ENCODE results near the gene RAE1. TPM values are rescaled to one million over a fixed set of nuclear protein-coding genes. Genes with fewer than 3 reads are reported as not detected.
A peak's percentile ranks its signal among the peaks of the same experiment; 100 is the strongest.

RAE1 gene
- polyA plus RNA-seq, 3 donors from 2014 or later: 35.7 to 54.5 (median 40.3) TPM

DNA sequence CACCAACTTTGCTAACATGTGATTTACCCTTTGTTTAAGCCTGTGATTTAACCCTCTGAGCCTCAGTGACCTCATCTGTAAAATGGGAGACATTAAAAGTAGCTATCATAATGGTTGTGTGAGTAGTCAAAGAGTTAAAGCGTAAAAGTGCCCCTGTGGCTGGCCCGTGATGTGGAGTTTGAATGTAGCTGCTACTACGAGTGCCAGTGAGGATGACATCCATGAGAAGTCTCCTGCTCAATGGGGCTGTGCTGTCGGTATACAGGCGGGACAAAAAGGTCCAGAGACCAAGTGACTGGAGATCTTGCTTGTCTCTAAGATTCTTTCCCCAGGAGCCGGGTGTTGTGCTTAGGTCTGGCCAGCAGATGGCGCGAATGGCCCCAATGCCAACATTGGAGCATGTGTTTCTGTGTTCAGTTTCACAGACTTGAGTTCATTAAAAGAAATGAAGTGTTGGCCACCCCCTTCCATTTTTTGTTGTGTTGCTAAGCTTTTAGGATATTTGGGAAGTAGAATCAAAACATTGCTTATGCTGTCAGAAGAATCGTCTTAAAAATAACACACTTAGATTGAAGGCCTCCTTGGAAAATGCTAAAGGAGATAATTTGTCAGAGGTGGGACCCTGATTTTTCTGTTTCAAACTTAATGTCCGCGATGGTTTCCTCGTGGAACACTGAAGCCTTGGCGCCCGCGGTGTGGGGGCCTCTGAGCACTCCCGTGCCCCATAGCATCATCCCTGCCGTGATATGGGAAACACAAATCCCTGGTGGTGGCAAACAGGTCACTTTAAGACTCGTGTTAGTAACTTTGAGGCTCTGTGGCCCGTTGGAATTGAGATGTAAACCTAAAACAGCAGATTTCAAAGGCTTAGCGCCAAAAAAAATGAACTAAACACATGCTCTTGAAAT is 30.8 kb downstream of the RAE1 start:
- Mint-ChIP-seq H3K27me3 (ENCODE audit: low read depth in 3 of 3) (peaks cover 0 to 22% (median 0%) of the 10 kb centered on the region in 3 donors), H3K4me3 (peak overlapping the region in 3 of 5 donors; percentile 34 to 64 (median 51)), H3K9me3 (no peaks in the 10 kb centered on the region), H3K36me3 (peaks cover 4 to 22% (median 9%) of the 10 kb centered on the region in 3 donors), H3K4me1 (peaks cover 45% of the 10 kb centered on the region in 2 donors), H3K27ac (peak overlapping the region; percentile 59 to 94 (median 83))
- DNase-seq: peak; percentile 78 to 82 (median 80)

DNA sequence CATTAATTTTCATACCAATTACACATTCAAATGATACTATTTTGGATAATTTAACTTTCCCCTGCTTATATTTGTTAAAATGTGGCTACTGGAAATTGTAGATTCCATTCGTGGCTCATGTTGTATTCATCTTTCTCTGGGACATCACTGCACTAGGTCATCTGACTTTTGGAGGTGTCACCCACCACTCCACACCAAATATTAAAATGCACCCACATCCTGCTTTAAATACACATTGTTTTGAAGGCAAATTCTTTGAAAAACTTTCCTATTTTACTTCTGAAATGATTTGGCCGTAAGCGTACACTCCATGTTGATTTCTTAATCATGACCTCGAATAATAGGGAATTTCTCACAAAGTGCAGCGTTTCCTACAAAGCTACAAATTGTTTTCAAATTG is 31.5 kb downstream of the RAE1 start:
- peaks cover 0 to 22% (median 0%) of the 10 kb centered on the region in 3 donors for H3K27me3 Mint-ChIP-seq (ENCODE audit: low read depth in 3 of 3)
- peaks cover 45% of the 10 kb centered on the region in 2 donors for H3K4me1 Mint-ChIP-seq
- peak overlapping the region; percentile 44 to 94 (median 82) for H3K27ac Mint-ChIP-seq
- H3K9me3 Mint-ChIP-seq: no peaks in the 10 kb centered on the region
- peak overlapping the region in 4 of 5 donors; percentile 3 to 58 (median 46) for H3K4me3 Mint-ChIP-seq
- H3K36me3 Mint-ChIP-seq: peaks cover 2 to 15% (median 4%) of the 10 kb centered on the region in 3 donors
- DNase-seq: peak in 2 of 3 donors; percentile 39 to 47

DNA sequence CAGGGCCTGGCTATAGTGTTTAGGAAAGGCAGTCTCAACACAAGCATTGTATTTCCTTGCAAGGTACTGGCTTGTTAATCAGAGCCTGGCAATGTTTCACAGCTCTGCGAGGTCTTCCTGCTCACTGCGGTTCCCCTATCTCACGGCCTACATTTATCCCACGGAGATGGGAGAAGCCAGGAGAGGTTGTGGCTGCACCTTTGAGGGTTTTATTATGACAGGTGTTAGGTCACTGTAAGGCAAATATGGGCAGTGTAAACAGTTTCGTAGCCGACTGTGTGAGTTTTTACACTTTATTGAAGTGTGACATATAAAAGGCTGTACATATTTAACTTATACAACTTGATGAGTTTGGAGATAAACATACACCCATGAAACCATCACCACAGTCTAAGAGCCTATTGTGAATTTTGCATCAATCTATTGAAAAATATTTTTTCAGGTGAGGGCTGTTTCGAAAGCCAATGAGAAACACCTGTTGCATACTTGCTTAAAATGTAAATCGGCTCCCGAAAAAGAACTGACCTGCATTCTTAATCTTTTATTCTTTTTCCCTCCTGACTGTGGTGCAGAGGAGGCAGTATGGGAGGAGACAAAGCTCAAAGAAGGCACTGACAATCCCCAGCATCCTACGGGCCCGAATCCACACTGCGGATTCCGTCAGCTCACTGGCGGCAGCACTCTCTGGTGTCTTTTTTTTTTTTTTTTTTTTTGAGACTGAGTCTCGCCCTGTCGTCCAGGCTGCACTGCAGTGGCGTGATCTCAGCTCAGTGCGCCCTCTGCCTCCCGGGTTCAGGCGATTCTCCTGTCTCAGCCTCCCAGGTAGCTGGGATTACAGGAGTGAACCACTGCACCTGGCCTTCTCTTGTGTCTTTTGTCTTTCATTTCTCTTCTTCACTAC is 32.6 kb downstream of the RAE1 start:
- peaks cover 0 to 8% (median 3%) of the 10 kb centered on the region in 3 donors for H3K36me3 Mint-ChIP-seq
- H3K4me3 Mint-ChIP-seq: peak overlapping the region in 4 of 5 donors; percentile 21 to 63 (median 47)
- peak overlapping the region; percentile 44 to 81 (median 72) for H3K27ac Mint-ChIP-seq
- H3K9me3 Mint-ChIP-seq: no peaks in the 10 kb centered on the region
- DNase-seq: peak in 2 of 3 donors; percentile 37
- peaks cover 0 to 27% (median 2%) of the 10 kb centered on the region in 3 donors for H3K27me3 Mint-ChIP-seq (ENCODE audit: low read depth in 3 of 3)
- peaks cover 43 to 45% of the 10 kb centered on the region in 2 donors for H3K4me1 Mint-ChIP-seq

DNA sequence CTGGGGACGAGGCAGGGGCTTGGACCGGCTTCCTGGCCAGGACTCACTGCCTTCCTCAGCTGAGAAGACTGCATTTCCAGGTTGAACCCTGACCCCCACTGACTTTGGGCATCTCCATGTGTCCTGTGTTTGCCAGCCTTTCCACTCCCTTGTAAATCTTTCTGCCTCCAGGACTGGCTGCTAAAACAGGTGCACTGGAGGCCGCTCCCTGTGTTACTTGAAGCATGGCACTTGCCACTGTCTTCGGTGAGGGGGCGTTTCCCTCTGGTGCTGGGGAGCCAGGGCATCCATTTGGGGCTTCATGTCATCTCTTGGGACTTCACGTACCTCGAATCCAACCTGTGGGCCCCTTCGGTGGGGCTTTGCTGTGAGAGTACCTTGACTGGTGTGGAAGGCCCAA is 33.4 kb downstream of the RAE1 start:
- H3K27ac Mint-ChIP-seq: peak overlapping the region in 4 of 6 donors; percentile 17 to 81 (median 54)
- H3K27me3 Mint-ChIP-seq (ENCODE audit: low read depth in 3 of 3): peaks cover 1 to 31% (median 6%) of the 10 kb centered on the region in 3 donors
- H3K4me3 Mint-ChIP-seq: peak overlapping the region in 1 of 5 donors; percentile 34
- DNase-seq: no peak
- H3K36me3 Mint-ChIP-seq: peaks cover 0 to 8% (median 0%) of the 10 kb centered on the region in 3 donors
- no peaks in the 10 kb centered on the region for H3K9me3 Mint-ChIP-seq
- peaks cover 39 to 44% of the 10 kb centered on the region in 2 donors for H3K4me1 Mint-ChIP-seq

DNA sequence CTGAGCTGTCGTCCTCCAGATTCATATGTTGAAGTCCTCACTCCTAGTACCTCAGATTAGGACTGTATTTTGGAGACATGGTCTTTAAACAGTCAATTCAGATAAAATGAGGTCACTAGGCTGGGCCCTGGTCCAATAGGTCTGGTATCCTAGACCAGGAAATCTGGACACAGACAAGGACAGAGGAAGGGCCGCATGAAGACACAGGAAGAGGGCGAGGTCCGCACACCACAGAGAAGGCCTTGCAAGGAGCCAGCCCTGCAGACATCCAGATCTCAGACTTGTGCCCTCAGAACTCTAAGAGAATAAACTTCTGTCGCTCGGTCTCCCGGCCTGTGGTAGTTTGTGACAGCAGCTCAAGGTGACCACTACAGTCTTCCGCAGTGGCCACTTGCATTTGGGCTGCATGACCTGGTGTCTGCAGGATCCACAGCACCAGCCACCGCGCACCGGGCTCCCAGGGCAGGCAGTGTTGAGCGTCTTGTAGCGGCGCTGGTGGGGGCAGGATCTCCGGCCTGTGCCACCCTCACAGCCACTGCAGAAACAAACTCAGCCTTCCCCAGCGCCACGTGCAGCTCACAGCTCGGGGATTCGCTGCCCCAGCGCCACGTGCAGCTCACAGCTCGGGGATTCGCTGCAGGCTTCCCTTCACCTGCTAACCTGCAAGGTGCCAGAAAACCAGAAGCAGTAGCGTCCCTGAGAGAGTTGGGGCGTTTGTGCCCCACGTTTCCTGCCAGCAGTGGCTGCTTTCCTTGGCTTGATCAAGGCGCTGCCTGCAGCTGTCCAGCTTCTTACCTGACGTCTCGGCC is 34.1 kb downstream of the RAE1 start:
- Mint-ChIP-seq H3K27ac (peak overlapping the region in 4 of 6 donors; percentile 17 to 81 (median 42)), H3K27me3 (ENCODE audit: low read depth in 3 of 3) (peaks cover 7 to 37% (median 13%) of the 10 kb centered on the region in 3 donors), H3K9me3 (no peaks in the 10 kb centered on the region), H3K4me3 (no peak overlapping the region), H3K4me1 (peaks cover 43 to 50% of the 10 kb centered on the region in 2 donors), H3K36me3 (peaks cover 0 to 1% (median 0%) of the 10 kb centered on the region in 3 donors)
- DNase-seq: no peak

DNA sequence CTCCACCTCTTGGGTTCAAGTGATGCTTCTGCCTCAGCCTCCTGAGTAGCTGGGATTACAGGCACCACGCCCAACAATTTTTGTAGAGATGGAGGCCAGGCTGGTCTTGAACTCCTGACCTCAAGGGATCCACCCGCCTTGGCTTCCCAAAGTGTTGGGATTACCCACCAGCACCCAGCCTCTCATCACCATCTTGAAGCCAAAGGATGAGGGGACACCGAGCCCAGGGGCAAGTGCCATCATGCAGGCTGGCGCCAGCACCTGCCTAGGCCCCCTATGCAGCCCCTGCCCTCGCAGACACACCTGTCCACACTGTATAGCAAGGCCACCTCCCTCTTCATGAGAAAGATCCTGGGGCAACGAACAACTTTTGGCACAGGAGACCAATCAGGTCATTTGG is 34.9 kb downstream of the RAE1 start:
- Mint-ChIP-seq H3K4me1 (peaks cover 48 to 56% of the 10 kb centered on the region in 2 donors), H3K9me3 (no peaks in the 10 kb centered on the region), H3K4me3 (no peak overlapping the region), H3K27ac (peak overlapping the region in 2 of 6 donors; percentile 30 to 39), H3K36me3 (no peaks in the 10 kb centered on the region), H3K27me3 (ENCODE audit: low read depth in 3 of 3) (peaks cover 11 to 43% (median 19%) of the 10 kb centered on the region in 3 donors)
- DNase-seq: no peak

DNA sequence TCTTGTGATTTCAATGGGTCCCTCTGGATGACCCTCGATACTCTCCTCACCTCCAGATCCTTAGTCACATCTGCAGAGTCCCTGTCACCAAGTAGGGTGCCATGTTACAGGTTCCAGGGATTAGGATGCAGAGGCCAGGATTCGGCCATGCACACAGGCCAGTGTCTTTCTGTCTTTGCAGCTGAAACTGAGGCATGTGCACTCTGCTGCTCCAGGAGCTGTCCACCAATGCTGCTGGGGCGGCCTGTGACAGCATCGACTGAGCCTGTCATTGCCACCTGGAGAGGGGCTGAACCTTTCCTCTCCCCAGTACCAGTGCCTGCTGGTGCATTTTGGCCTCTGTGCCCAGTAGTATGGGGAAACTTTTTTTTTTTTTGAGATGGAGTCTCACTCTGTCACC is 35.7 kb downstream of the RAE1 start:
- Mint-ChIP-seq H3K27ac (no peak overlapping the region), H3K4me3 (no peak overlapping the region), H3K9me3 (no peaks in the 10 kb centered on the region), H3K4me1 (peaks cover 46 to 54% of the 10 kb centered on the region in 2 donors), H3K36me3 (no peaks in the 10 kb centered on the region), H3K27me3 (ENCODE audit: low read depth in 3 of 3) (peaks cover 11 to 46% (median 19%) of the 10 kb centered on the region in 3 donors)
- DNase-seq: no peak

DNA sequence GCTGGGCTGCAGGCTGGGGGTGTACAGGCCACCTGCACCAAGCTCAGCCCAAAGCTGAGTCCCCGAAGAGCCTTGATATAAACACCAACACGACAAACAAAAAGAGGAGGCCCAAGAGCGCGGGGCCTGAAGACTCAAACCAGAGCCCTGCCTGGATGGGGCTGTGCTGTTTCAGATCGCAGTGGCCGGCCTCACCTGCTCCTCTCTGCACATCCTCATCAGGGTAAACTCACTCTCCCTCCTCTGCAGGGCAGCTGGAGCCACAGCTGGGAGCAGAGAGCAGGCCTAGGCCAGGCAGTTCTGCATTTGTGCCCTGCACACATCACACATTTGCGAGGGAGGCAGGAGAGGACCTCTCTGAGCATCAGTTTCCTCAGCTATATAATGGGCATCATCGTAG is 36.4 kb downstream of the RAE1 start:
- Mint-ChIP-seq H3K4me1 (peaks cover 39 to 47% of the 10 kb centered on the region in 2 donors), H3K27me3 (ENCODE audit: low read depth in 3 of 3) (peaks cover 17 to 50% (median 25%) of the 10 kb centered on the region in 3 donors), H3K9me3 (no peaks in the 10 kb centered on the region), H3K36me3 (no peaks in the 10 kb centered on the region), H3K4me3 (peak overlapping the region in 1 of 5 donors; percentile 6), H3K27ac (no peak overlapping the region)
- DNase-seq: peak in 1 of 3 donors; percentile 5

DNA sequence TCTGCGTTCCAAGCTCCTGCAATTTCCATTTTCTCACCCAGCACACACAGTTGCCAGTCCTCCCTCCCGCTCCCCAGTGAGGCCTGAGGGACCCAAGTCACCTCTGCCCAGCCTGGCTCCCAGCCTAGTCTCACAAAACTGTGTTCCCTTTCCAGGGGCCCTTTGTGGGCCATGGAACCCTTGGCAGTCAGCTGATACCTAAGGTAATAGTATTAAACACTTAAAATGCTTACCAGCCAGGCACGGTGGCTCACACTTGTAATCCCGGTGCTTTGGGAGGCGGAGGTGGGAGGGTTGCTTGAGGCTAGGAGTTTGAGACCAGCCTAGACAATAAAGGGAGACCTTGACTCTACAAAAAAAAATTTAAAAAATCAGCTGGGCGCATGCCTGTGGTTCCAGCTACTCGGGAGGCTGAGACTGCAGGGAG is 36.9 kb downstream of the RAE1 start:
- DNase-seq: no peak
- Mint-ChIP-seq H3K4me3 (peak overlapping the region in 1 of 5 donors; percentile 74), H3K9me3 (no peaks in the 10 kb centered on the region), H3K36me3 (peaks cover under 1 to 2% (median 1%) of the 10 kb centered on the region in 3 donors), H3K4me1 (peaks cover 38 to 47% of the 10 kb centered on the region in 2 donors), H3K27ac (peak overlapping the region in 2 of 6 donors; percentile 16 to 22), H3K27me3 (ENCODE audit: low read depth in 3 of 3) (peaks cover 22 to 55% (median 30%) of the 10 kb centered on the region in 3 donors)

DNA sequence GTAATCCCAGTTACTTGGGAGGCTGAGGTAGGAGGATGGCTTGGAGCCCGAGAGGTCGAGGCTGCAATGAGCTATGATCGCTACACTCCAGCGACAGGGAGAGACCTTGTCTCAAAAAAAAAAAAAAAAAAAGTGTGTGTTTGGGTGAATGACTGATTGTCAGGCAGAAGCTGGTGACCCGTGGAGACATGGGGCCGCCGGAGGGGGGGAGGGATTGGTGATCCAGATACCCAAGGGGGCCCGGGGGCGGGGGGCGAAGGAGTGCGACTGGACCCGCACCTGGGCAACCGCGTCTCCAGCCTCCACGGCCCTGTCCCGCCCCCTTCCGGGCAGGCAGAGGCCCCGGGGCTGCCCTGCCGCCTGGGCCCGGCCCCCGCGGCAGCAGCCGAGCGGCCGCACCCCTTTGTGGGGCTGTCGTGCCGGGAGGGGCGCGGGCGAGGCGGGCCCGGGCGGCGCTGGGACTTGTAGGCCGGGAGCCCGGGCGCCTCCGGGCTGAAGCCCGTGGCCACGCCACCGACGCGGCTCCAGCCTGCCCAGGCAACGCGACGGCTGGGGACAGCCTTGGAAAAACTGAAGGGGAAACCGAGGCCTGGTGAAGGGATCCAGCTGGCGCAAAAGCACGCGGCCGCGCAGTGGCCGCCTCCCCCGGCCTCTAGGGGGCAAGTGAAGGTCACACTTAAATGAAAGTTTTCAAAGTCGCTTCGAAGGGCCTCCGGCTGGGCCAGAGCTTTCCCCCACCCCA is 38.1 kb downstream of the RAE1 start:
- Mint-ChIP-seq H3K4me1 (peaks cover 38 to 47% of the 10 kb centered on the region in 2 donors), H3K27me3 (ENCODE audit: low read depth in 3 of 3) (peaks cover 32 to 58% (median 42%) of the 10 kb centered on the region in 3 donors), H3K4me3 (peak overlapping the region; percentile 82 to 86 (median 84)), H3K27ac (peak overlapping the region; percentile 66 to 95 (median 93)), H3K9me3 (no peaks in the 10 kb centered on the region), H3K36me3 (peaks cover 5 to 13% (median 5%) of the 10 kb centered on the region in 3 donors)
- peak; percentile 68 to 70 (median 69) for DNase-seq

DNA sequence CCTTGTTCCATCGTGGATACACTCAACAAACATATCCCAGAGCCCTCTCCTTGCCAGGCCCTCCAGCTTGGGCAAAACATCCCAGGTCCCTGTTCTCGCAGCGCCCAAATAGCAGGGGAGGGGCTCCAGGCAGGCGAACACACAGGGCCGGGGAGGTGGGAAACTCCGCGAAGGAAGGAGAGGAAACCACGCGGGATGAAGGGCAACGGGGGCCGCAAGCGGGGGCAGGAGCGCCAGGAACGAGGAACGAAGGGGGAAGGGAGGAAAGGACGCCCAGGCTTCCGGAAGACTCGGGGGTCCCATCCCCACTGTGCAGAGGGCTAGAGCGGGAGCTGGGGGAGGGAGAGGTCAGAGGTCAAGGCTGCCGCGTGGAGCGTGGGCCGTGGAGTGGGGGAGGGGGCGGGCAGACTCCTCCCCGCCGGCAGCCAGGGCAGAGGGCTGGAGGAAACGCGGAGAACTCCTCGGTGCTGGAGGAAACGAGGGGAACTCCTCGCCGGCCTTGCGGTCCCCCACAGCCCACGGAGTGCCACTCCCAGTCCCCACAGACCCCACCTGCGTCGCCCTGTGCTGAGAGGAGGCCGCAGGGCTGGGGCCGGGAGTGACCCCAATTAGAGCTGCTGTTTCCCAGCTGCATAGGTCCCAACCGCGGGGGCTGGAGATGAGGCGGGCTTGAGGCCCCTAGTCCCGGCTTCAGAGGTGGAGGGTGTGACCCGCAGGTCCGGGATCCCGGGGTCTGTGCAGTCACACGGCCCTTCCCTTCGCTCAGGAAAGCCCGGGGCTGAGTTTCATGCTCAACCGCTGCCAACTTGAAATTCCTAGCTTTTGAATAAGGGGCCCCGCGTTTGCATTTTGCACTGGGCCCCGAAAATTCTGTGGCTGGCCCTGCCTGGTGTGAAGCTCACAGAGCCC is 38.9 kb downstream of the RAE1 start:
- Mint-ChIP-seq H3K4me3 (peak overlapping the region; percentile 82 to 86 (median 84)), H3K27me3 (ENCODE audit: low read depth in 3 of 3) (peaks cover 40 to 65% (median 49%) of the 10 kb centered on the region in 3 donors), H3K9me3 (no peaks in the 10 kb centered on the region), H3K4me1 (peaks cover 38 to 47% of the 10 kb centered on the region in 2 donors), H3K36me3 (peaks cover 5 to 20% (median 9%) of the 10 kb centered on the region in 3 donors), H3K27ac (peak overlapping the region; percentile 66 to 95 (median 93))
- peak; percentile 73 to 78 (median 77) for DNase-seq

Measured in immature natural killer cell (primary cell).